HG02798 (cell line): ENCODE data around the gene NCAPG2.
A peak's percentile ranks its signal among the peaks of the same experiment; 100 is the strongest.

Experiments
- ATAC-seq: cut with Tn5 transposase; IDR thresholded peaks from one replicate; pipeline ENCODE4 v1.9.1; 2021; ENCODE audit warnings: mild to moderate bottlenecking; ENCODE audit not compliant: unreplicated experiment, poor library complexity

The NCAPG2 gene

GRCh38 chr7:158704524-158705233 lies at the start of gene NCAPG2:
Gene NCAPG2, minus strand, starts transcription at chr7:158704804. Its CDS starts 2,905 bp downstream, at chr7:158701899.
- ATAC-seq = peak; percentile 98

GRCh38 chr7:158753900-158754299 lies 49.3 kb upstream of the NCAPG2 start:
- no peak for ATAC-seq

GRCh38 chr7:158751751-158752150 lies 47.1 kb upstream of the NCAPG2 start:
- no peak for ATAC-seq

- no peak for ATAC-seq
Measured at GRCh38 chr7:158751199-158751598, 46.6 kb upstream of the NCAPG2 start.

GRCh38 chr7:158750702-158751101 lies 46.1 kb upstream of the NCAPG2 start:
- ATAC-seq = no peak

- ATAC-seq = no peak
Measured at GRCh38 chr7:158749396-158749795, 44.8 kb upstream of the NCAPG2 start.

GRCh38 chr7:158748335-158748734 lies 43.7 kb upstream of the NCAPG2 start:
- no peak for ATAC-seq

GRCh38 chr7:158747408-158747807 lies 42.8 kb upstream of the NCAPG2 start:
- ATAC-seq = no peak

GRCh38 chr7:158746957-158747356 lies 42.4 kb upstream of the NCAPG2 start:
- no peak for ATAC-seq

GRCh38 chr7:158745057-158745715 lies 40.6 kb upstream of the NCAPG2 start:
- ATAC-seq = no peak

- no peak for ATAC-seq
Measured at GRCh38 chr7:158744070-158744469, 39.5 kb upstream of the NCAPG2 start.

- ATAC-seq = no peak
Measured at GRCh38 chr7:158743219-158743618, 38.6 kb upstream of the NCAPG2 start.

GRCh38 chr7:158742065-158742821 lies 37.6 kb upstream of the NCAPG2 start:
- ATAC-seq = no peak

GRCh38 chr7:158741294-158741666 lies 36.7 kb upstream of the NCAPG2 start:
- no peak for ATAC-seq

- no peak for ATAC-seq
Measured at GRCh38 chr7:158740657-158741293, 36.2 kb upstream of the NCAPG2 start.

- ATAC-seq = no peak
Measured at GRCh38 chr7:158740013-158740656, 35.5 kb upstream of the NCAPG2 start.

- ATAC-seq = no peak
Measured at GRCh38 chr7:158738841-158739240, 34.2 kb upstream of the NCAPG2 start.

- ATAC-seq = no peak
Measured at GRCh38 chr7:158737064-158737695, 32.6 kb upstream of the NCAPG2 start.

GRCh38 chr7:158735935-158736334 lies 31.3 kb upstream of the NCAPG2 start:
- ATAC-seq = no peak

GRCh38 chr7:158734861-158735260 lies 30.3 kb upstream of the NCAPG2 start:
- no peak for ATAC-seq
